Tibial nerve (tissue), 4 donors: Measurements from ENCODE around the gene CCDC107.

Source experiments
- EP300 ChIP-seq, 2 donors: sonication (generic); formaldehyde crosslinking; IDR thresholded peaks; one replicate each; pipeline ENCODE4 v1.6.1; 2017; ENCODE audit warnings: antibody characterized with exemption in 2 of 2, mild to moderate bottlenecking in 1 of 2
- POLR2A ChIP-seq, 2 donors: fragments of 450-650 bp; IDR thresholded peaks; one replicate each; pipeline ENCODE4 v1.6.1; 2017; ENCODE audit warnings: antibody characterized with exemption in 2 of 2, mild to moderate bottlenecking in 2 of 2, moderate library complexity in 2 of 2
- TF ChIP-seq, protein P1 (sequence below), 5 experiments: fragments of 200-600 bp in 3 of 5; fragments of 450-650 bp in 2 of 5; sonication (generic) in 3 of 5; IDR thresholded peaks; one replicate each; pipeline ENCODE4 v1.5.1; 2016 to 2019; ENCODE audit warnings: antibody characterized with exemption in 5 of 5, mild to moderate bottlenecking in 3 of 5, moderate library complexity in 2 of 5

- TF ChIP-seq, protein P1, sequence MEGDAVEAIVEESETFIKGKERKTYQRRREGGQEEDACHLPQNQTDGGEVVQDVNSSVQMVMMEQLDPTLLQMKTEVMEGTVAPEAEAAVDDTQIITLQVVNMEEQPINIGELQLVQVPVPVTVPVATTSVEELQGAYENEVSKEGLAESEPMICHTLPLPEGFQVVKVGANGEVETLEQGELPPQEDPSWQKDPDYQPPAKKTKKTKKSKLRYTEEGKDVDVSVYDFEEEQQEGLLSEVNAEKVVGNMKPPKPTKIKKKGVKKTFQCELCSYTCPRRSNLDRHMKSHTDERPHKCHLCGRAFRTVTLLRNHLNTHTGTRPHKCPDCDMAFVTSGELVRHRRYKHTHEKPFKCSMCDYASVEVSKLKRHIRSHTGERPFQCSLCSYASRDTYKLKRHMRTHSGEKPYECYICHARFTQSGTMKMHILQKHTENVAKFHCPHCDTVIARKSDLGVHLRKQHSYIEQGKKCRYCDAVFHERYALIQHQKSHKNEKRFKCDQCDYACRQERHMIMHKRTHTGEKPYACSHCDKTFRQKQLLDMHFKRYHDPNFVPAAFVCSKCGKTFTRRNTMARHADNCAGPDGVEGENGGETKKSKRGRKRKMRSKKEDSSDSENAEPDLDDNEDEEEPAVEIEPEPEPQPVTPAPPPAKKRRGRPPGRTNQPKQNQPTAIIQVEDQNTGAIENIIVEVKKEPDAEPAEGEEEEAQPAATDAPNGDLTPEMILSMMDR (IDR thresholded peaks at IDR 0.05): no peak
- TF ChIP-seq POLR2A (IDR thresholded peaks at IDR 0.05): no peak
- TF ChIP-seq EP300 (IDR thresholded peaks at IDR 0.05): no peak
These were observed 1.7 kb upstream of the CCDC107 start for GRCh38 chr9:35656348-35656747.
